Neural cell (in vitro differentiated cells): ENCODE data around the gene RFX4.
"Not testable (repeated sequence)": the region's sequence is repeated elsewhere in the genome, so short reads cannot be mapped to it uniquely, and the experiment has no call there.

ENCODE experiments used
- RAD21 ChIP-seq: fragments of 450-650 bp; conservative IDR thresholded peaks from 2 replicates; pipeline ENCODE4 v1.6.1; 2014; ENCODE audit warnings: antibody characterized with exemption, mild to moderate bottlenecking, moderate library complexity
- TF ChIP-seq, protein P1 (sequence below): fragments of 450-650 bp; IDR thresholded peaks from 2 replicates; pipeline ENCODE4 v1.5.1; 2014; ENCODE audit warnings: antibody characterized with exemption, mild to moderate bottlenecking, moderate library complexity; ENCODE audit not compliant: poor library complexity, severe bottlenecking

DNA sequence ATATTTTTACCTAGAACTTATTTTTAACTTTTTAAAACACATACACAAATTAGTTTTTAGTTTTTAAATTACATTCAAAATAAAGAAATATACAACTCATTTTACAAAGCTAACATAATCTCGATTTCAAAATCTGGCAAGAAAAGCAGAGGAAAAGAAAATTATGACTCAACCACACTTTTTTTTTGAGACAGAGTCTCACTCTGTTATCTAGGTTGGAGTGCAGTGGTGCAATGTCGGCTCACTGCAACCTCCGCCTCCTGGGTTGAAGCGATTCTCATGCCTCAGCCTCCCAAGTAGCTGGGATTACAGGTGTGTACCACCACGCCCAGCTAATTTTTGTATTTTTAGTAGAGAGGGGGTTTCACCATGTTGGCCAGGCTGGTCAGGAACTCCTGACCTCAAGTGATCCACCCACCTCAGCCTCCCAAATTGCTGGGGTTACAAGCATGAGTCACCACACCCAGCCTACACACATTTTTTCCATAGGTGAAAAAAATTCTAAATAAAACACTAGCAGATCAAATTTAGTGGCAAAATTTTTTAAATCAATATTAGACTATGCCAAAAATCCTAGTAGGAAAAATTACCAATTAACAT lies 143.9 kb downstream of the RFX4 start:
- TF ChIP-seq, protein P1, sequence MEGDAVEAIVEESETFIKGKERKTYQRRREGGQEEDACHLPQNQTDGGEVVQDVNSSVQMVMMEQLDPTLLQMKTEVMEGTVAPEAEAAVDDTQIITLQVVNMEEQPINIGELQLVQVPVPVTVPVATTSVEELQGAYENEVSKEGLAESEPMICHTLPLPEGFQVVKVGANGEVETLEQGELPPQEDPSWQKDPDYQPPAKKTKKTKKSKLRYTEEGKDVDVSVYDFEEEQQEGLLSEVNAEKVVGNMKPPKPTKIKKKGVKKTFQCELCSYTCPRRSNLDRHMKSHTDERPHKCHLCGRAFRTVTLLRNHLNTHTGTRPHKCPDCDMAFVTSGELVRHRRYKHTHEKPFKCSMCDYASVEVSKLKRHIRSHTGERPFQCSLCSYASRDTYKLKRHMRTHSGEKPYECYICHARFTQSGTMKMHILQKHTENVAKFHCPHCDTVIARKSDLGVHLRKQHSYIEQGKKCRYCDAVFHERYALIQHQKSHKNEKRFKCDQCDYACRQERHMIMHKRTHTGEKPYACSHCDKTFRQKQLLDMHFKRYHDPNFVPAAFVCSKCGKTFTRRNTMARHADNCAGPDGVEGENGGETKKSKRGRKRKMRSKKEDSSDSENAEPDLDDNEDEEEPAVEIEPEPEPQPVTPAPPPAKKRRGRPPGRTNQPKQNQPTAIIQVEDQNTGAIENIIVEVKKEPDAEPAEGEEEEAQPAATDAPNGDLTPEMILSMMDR = not testable (repeated sequence)
- not testable (repeated sequence) for TF ChIP-seq RAD21
